HG03060 (cell line): ENCODE measurements around the gene ANKRD13A.
"Not testable (repeated sequence)": the region's sequence is repeated elsewhere in the genome, so short reads cannot be mapped to it uniquely, and the experiment has no call there.

Experiments used
- ATAC-seq: cut with Tn5 transposase; IDR thresholded peaks from one replicate; pipeline ENCODE4 v1.9.1; 2021; ENCODE audit warnings: low read depth, moderate number of reproducible peaks; ENCODE audit not compliant: unreplicated experiment

ANKRD13A gene

DNA sequence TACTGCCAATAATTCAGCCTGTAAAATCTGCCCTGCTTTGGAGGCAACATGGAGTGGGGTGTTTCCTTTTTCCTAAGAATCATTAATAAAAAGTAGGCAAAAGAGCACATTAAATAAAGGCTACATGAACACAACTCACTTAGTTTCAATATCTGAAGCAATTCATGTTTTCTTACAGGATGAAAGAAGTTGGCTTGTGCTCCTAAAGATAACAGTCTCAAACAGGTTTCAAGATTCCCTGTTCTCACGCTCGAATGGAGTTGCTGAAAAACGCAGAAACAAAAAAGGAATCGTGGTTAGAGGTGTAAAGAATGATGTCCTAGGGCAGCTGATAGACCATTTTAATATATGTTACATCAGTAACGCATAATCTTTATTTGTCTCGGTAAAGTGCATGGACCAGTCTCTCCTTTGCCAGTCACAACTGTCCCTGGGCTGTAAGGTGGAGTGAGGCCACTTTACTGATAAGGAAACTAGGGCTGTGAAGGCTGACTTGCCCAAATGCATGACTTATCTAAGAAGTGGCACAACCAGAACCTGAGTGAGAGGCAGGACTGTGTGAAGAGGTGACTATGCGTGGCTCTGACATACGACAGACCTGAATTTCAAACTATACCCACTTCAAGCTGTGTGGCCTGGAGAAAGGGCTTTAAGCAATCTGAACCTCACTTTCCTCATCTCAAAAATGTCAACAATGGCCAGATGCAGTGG is 15.6 kb upstream of the ANKRD13A start:
- ATAC-seq: no peak

DNA sequence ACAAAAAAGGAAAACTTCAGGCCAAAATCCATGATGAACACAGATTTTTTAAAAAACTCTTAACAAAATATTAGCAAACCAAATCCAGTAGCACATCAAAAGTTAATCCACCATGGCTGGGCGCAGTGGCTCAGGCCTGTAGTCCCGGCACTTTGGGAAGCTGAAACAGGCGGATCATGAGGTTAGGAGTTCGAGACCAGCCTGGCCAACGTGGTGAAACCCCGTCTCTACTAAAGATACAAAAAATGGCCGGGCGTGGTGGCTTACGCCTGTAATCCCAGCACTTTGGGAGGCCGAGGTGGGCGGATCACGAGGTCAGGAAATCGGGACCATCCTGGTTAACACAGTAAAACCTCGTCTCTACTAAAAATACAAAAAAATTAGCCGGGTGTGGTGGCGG is 13.0 kb upstream of the ANKRD13A start:
- not testable (repeated sequence) for ATAC-seq

DNA sequence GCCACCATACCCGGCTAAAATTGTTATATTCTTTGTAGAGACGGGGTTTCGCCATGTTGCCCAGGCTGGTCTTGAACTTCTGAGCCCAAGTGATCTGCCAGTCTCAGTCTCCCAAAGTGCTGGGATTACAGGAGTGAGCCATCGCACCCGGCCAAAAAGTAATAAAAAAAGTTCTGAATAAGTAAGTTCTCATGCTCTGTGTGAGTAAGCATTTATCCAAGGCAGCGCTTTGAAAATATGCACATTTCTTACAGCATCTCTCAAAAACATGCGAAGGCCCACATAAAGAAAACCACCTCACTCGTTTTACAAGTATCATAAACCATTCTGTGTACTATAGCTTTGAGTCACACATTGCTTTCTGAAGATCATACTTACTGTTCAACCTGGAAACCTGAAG is 11.6 kb upstream of the ANKRD13A start:
- ATAC-seq: no peak

DNA sequence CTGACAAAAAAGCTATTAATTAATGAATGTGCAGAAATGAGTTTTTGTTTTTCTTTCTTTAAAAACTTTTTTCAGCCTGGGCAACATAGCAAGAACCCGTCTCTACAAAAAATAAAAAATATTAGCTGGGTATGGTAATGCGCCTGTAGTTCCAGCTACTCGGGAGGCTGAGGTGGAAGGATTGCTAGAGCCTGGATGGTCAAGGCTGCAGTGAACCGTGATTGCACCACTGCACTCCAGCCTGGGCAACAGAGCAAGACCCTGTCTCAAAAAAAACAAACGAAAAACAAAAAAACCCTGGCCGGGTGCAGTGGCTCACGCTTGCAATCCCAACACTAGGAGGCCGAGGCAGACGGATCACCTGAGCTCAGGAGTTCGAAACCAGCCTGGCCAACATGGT is 11.0 kb upstream of the ANKRD13A start:
- no peak for ATAC-seq

DNA sequence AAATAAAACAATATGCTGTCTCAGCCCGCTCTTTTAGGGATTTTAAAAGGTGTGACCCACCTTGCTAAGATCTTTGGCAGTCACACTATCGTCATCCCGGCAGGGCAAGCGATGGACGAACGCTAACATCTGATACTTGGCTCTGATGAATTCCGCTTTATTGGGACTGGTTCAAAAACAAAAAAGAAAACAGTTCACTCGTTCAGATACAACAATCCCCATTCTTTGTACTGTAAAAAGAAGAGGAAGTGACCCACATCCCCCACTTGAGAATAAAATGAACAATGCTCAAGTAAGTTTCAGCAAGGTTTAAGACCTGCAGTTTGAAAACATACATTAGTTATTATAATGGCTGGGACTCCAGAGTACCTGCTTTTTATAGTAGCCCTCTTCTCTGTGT is 10.3 kb upstream of the ANKRD13A start:
- ATAC-seq: no peak

DNA sequence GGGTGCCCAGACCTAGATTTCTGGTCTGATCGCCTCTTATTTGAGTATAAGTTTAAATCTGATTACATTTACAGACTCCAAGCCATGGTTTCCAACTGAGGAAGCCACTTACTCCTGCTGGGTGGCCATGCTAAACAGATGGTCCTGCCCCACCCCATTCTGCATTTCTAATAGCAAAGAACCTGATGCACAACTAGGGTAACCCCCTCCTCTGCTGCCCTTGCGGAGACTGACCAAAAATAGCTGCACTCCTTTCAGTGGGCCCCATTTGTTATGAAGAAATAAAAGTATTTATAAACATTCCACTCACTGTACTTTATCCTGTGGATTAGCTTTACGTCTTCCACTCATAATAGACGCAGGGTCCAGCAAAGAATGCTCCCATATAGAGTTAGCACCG is 9.8 kb upstream of the ANKRD13A start:
- no peak for ATAC-seq

DNA sequence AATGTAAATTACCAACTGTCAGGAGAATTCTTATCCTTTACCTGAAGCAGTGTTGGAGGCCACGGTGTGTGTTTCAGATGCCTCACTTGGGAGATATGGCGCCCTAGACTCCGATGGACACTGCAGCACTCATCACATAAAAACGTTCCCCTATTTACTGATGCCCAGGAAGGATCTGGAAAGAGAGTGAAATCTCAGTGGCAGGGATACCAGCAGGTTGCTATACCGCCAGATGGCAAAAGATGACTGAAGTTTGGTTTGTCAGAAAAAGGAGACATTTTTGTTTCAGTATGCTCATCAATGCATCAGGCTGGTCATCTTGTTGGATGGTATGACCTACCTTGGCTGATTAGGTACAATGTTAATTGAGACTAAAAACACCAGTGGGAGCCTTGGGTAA is 7.6 kb upstream of the ANKRD13A start:
- no peak for ATAC-seq

DNA sequence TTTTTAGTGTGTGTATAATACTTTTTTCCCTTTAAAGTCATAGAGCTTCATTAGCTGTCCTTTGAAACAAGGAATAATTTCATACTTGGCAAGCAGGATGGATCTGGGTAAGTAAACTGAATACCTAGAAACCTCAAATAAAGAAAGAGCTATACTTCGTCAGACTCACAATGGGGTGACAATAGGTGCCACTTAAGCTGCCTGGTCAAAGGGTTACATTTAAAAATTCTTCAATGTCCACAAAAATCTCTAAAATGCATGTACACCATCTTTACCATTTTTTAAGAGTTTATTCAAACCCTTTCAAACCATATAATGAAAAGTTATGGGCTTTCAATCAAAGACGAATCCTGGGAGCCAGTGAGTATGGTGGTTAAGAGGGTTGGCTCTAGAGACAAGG is 6.1 kb upstream of the ANKRD13A start:
- no peak for ATAC-seq

DNA sequence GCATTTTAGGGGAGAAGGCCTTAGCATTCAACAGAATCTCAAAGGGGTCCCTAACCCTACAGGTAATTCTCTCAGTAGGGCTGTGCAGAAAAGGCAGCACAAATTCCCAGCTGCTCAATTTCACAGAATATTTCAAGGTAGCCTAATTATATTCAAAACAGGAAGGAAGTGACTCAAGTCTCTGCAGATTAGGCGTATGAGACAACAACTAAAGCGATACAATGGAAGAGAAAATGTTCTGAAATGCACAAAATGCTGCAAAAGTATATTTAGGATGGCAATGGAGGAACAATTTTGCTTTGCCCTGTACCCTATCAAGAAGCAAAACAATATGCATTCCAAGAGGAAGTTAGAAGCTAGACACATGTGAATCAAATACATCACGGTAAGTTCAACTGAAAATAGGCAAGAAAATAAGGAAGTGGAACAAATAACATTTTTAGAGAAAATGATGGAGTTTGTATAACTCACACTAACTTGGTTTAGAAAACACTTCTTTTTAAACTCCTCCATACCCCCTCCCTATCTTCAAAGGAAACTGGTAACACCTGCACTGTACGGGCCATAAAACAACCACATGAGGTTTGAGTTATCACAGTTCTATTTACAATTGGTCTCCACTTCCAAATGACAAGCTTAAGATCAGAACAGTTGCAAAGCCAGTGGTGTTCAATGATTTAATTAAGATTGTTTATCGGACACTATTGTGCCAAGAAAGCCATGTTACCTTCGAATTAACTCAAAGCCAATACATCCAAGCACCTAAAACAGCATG is 4.6 kb upstream of the ANKRD13A start:
- ATAC-seq: no peak

DNA sequence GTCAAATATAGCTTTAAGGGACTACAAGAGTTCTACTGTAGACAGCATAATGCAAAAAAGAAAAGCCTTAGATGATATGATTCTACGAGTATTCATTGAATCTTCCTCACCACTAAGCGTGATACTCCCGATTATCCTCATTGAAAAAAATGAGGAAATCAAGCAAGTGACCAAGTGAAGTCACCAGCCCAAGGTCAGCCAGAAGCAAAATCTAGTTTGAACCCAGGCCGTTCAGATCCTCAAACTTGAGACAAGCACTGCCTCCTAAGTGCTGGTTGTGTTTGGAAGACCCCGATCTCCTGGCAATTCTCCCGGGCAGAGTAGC is 3.9 kb upstream of the ANKRD13A start:
- ATAC-seq: no peak

DNA sequence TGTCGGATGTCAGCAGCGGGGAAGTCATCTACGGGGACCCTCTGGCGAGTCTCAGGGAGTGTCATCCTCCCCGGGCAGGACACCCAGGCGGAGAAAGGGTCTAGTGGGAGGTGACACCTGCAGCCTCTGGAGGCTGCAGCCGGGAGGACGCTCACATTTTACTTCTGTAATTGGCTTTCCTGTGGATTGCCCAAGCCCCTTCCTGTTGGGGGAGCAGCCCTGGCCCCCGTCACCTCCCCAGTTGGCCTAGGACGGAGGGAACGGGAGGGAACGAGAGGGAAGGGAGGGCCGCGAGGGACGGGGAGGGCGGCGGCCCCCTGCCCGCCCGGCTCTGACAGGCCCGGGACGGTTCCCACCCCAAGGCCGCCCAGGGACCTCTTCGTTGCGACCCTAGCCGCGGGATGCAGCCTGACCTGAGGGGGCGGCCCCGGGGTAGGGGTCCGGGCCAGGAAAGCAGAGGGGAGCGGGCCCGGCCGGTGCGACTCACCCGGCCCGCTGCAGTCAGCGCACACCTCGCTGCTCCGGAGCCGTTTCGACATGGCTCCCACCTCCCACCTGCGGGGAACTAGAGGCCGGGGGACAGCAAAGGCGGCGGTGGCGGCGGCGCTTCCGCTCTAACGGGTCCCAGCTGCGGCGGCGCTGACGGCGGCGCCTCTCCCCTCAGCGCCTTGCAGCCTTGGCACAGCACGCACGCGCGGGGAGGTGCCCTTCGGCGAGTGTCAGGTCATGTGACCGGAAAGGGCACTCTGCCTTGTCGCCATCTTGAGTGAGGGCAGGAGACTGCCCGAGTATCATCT is 3.3 kb upstream of the ANKRD13A start, which contains the start of gene GIT2:
Gene GIT2 (minus strand): TSS at position 683 of the 797 bp plus-strand sequence. CDS start 144 bp downstream, at position 539.
- peak; percentile 40 for ATAC-seq

DNA sequence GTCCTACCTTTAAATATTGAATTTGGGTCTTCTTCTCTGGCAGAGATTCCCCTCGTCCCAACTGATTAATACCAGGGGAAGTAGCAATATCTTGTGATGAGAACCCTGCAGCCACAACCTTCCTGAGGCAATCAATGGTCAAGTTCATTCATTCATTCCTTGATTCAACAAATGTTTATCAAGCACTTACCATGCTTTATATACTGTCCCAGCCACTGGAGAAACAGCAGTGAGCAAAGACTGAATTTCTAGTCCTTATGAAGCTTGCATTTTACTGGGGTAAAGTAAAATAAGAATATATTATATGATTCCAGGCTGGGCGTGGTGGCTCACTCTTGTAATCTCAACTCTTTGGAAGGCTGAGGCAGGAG is 2.8 kb upstream of the ANKRD13A start:
- ATAC-seq: no peak

DNA sequence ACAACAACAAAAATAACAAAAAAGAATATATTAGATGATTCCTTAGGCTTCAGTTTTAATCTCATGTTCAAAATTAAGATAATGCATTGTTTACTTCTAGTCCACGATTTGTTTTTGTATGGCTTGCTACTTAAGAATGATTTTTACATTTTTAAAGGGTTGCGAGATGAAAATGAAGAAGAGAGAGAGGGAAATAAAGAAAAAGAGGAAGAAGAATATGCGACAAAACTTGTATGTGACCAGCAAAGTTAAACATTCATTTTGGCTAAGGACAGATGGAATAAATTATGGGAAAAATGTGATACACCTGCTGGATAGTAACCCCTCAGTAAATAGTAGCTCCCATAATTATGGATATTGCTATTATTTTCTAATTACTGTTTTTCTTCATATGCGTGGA is 1.8 kb upstream of the ANKRD13A start:
- no peak for ATAC-seq

DNA sequence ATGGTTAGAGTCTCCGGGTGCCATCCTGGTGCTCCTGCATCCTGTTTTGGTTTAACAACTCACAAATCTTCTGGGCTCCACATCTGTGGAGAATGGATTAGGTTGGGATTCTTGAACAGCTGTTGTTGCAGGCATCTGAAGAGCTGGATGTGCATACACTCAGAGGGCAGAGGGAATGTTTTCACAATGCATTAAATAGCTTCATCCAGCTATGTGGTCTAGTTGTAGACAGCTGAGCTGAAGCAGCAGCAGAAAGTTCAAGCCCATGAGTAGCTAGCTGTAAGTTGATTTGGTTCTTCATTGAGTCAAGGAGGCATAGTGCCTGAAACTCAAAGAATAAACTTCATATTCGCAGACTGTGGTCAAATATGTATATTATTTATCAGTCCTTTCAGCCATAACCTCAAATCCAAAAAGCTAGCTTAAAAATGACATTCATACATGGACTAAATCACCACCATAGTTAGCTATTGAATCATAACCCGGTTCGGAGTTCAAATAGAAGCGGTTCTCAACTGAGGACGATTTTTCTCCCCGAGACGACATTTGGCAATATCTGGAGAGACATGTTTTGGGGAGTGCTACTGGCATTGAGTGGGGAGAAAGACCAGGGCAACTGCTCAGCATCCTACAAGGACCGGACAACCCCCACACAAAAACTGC is 858 bp upstream of the ANKRD13A start:
- ATAC-seq: peak; percentile 12

DNA sequence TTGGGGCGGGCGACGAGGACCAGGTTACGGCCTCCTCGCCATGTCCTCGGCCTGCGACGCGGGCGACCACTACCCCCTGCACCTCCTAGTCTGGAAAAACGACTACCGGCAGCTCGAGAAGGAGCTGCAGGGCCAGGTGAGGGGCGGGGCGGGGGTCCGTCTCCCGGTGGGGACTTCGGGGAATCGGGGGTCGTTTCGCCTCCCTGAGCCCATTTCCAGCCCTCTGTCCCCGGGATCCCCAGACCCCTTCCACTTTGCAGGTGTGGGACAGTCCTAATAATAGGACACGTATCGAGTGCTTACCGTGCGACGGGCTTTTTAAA is 380 bp downstream of the ANKRD13A start:
- ATAC-seq: no peak

DNA sequence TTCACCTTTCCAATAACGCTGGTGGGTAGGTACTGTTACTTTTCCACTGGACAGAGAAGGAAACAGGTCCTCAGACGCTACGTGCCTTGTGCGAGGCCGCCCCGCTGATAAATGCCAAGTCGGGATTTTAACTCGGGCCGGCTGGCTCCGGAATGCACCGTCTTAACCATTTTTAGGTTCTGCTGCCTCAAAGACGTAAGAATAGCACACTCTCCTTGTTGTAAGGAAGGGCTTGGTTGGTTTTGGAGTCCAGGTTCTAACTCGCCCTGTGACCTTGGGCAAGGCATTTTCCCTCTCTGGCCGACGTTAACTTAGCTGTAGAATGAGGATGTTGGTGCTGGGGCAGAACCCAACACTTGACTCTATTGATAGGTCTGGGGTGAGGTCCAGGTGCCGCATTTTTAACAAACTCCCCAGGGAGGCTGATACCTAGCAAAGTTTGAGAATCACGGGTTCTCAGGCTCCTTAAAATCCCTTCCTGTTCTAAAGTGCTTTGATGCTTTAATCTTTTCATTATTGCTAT is 814 bp downstream of the ANKRD13A start:
- no peak for ATAC-seq

DNA sequence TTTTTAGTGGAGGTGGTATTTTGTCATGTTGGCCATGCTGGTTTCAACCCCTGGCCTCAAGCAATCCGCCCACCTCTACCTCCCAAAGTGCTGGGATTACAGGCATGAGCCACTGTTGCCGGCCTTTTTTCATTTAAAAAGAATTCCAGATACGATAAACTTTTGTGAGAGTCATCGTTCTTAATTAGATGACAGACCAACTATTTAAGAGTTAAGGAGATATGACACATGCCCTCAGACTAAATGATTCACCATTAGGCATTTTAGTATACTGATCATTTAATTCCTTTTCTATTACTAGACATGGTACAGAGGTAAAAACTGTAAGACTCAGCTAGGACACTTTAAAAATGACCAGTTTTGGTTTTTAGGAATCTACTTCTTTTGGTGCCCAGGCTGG is 2.4 kb downstream of the ANKRD13A start:
- no peak for ATAC-seq

DNA sequence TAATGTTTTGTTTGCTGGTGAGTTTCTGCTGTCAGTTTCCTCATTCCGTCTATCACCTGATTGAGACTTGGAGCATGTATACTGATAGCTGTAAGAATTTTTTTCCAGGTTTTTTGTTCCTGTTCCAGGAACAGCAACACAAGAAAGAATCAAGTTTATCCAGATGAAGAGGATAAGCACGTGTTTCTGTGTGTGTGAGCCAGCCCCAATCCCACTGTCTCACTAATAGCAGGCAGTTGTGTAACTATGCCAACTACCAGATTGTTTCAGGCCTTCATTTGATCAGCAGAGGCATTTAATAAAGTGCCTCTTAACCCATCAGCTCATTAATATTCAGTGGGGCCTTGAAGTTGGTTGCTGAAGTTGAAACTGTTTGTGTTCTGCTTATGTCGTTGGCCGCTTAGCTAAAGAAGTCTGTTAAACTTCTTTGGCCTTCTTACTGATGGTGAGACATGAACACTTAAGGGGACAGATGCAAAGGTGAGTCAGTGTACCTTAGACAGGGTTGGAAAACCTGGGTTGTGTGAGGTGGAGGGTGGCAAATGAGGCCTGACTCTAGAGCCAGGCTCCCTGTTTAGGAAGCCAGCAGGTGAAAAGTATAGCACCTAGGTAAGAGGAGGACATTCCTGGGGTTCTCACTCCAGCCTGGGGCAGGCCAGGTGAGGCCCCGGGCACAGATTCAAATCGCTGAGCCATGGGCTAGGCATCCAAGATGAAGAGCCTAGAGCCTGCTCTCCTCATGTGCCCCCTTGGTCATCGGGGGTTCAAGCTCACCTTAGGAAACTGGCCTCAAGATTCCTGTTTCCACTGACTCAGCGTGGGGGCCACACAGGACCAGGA is 3.7 kb downstream of the ANKRD13A start:
- no peak for ATAC-seq

DNA sequence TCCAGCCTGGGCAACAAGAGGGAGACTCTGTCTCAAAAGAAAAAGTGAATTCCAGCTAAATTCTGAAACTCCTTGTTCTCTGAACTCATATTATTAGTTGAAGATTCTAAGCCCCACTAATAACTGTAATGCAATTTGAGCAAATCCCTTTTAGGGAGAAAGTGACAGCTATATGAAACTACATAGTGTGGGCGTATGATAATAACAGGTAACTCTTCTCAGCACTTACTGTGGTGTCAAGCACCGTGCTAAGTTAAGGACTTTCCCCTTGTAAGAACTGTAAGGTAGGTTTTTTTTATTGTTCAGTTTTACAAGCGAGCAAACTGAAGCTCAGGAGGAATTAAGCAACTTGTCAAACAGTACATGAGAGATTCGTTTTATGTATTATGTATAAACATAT is 5.4 kb downstream of the ANKRD13A start:
- no peak for ATAC-seq
